H1 (cell line): ENCODE measurements around the gene ZNF154. TPM values are rescaled to one million over a fixed set of nuclear protein-coding genes. Genes with fewer than 3 reads are reported as not detected.

Source experiments
- CTCF ChIA-PET: fragments of 300-600 bp; sonication (Branson Sonifier 250); formaldehyde crosslinking; loops from one replicate; lab custom pipeline; 2021; ENCODE audit not compliant: partially characterized antibody; lab: Charles Lee
- POLR2A ChIA-PET: fragments of 300-600 bp; sonication (Branson Sonifier 250); formaldehyde crosslinking; loops from one replicate; lab custom pipeline; 2021; ENCODE audit warnings: inconsistent platforms; ENCODE audit not compliant: partially characterized antibody; lab: Charles Lee
- DNase-seq, 2 experiments: peaks; one replicate each; pipeline versions ENCODE4 v3.0.0 to v3.0.0-alpha.2; 2010 to 2022; ENCODE audit warnings: low spot score in 2 of 2, low read depth in 1 of 2, mixed read lengths in 1 of 2
- FAIRE-seq: peaks from 2 replicates; lab custom pipeline; 2011; peaks lifted over from hg19 to GRCh38; lab: Jason Lieb, UNC
- H2AFZ ChIP-seq: 2 replicates; pipeline ENCODE4 v1.8.1; 2012; ENCODE audit warnings: low read length, inconsistent platforms
- H2AK5ac ChIP-seq: 2 replicates; pipeline ENCODE4 v1.6.1; 2013; ENCODE audit warnings: low read depth, low read length
- H2BK120ac ChIP-seq: replicated peaks from 2 replicates; pipeline ENCODE3; 2013; ENCODE audit warnings: low read depth, low read length, inconsistent platforms
- H2BK12ac ChIP-seq: 2 replicates; pipeline ENCODE4 v1.6.1; 2013; ENCODE audit warnings: low read depth, low read length
- H2BK15ac ChIP-seq: 2 replicates; pipeline ENCODE4 v1.6.1; 2013; ENCODE audit warnings: low read length
- H2BK20ac ChIP-seq: 2 replicates; pipeline ENCODE4 v1.6.1; 2013; ENCODE audit warnings: low read length
- H2BK5ac ChIP-seq: 2 replicates; pipeline ENCODE4 v1.6.1; 2013; ENCODE audit warnings: low read depth, low read length
- H3K14ac ChIP-seq: 2 replicates; pipeline ENCODE4 v1.6.1; 2013; ENCODE audit warnings: inconsistent platforms; ENCODE audit not compliant: insufficient read length
- H3K18ac ChIP-seq: 2 replicates; pipeline ENCODE4 v1.6.1; 2013; ENCODE audit warnings: low read length; ENCODE audit errors: extremely low read depth
- H3K23ac ChIP-seq: 2 replicates; pipeline ENCODE4 v1.6.1; 2013; ENCODE audit warnings: inconsistent platforms; ENCODE audit not compliant: insufficient read length
- H3K23me2 ChIP-seq: 2 replicates; pipeline ENCODE4 v1.6.1; 2013; ENCODE audit warnings: low read depth, low read length
- H3K27ac ChIP-seq: 2 replicates; pipeline ENCODE4 v1.6.1; 2011; ENCODE audit warnings: low read depth, low read length, inconsistent platforms
- H3K27me3 ChIP-seq, 4 experiments: replicated peaks in 1 of 4; 1 replicate in 1 of 4; 2 replicates in 3 of 4; pipeline versions ENCODE4 v1.6.1 to v1.8.1; 2011 to 2013; ENCODE audit warnings: low read length in 3 of 4, mild to moderate bottlenecking in 3 of 4, inconsistent platforms in 2 of 4, mixed read lengths in 2 of 4, moderate library complexity in 1 of 4; ENCODE audit not compliant: control insufficient read depth in 3 of 4, insufficient read depth in 3 of 4; ENCODE audit errors: extremely low read depth in 1 of 4
- H3K36me3 ChIP-seq, 4 experiments: 2 replicates each; pipeline versions ENCODE4 v1.6.1 to v1.8.1; 2011 to 2013; ENCODE audit warnings: mild to moderate bottlenecking in 4 of 4, low read length in 3 of 4, moderate library complexity in 2 of 4, control low read depth in 1 of 4, inconsistent platforms in 1 of 4; ENCODE audit not compliant: insufficient read depth in 4 of 4, control insufficient read depth in 2 of 4
- H3K4ac ChIP-seq: replicated peaks from 2 replicates; pipeline ENCODE3; 2013; ENCODE audit warnings: low read length, low read depth, mixed read lengths, inconsistent platforms; ENCODE audit not compliant: insufficient read length
- H3K4me1 ChIP-seq, 4 experiments: replicated peaks in 1 of 4; 1 replicate in 1 of 4; 2 replicates in 3 of 4; pipeline versions ENCODE4 v1.6.1 to v1.8.1; 2011 to 2013; ENCODE audit warnings: low read length in 3 of 4, inconsistent platforms in 2 of 4, mixed read lengths in 1 of 4; ENCODE audit not compliant: insufficient read depth in 4 of 4, control insufficient read depth in 3 of 4
- H3K4me2 ChIP-seq, 2 experiments: 2 replicates each; pipeline versions ENCODE4 v1.6.1 to v1.8.1; 2011 to 2013; ENCODE audit warnings: low read depth in 2 of 2, low read length in 2 of 2, control low read depth in 1 of 2, inconsistent platforms in 1 of 2, mild to moderate bottlenecking in 1 of 2; ENCODE audit not compliant: insufficient read depth in 1 of 2
- H3K4me3 ChIP-seq, 4 experiments: fragments of 200-600, 300-600 bp in 1 of 4; sonication (generic), shearing (Covaris generic), sonication (Bioruptor Twin) in 1 of 4; 2 replicates each; pipeline versions ENCODE4 v1.5.1 to v1.8.1; 2011 to 2016; ENCODE audit warnings: low read length in 4 of 4, low read depth in 3 of 4, control low read depth in 2 of 4, inconsistent platforms in 2 of 4, mild to moderate bottlenecking in 2 of 4, mixed read lengths in 1 of 4, moderate library complexity in 1 of 4; ENCODE audit not compliant: insufficient read depth in 2 of 4; ENCODE audit errors: extremely low read depth in 1 of 4
- H3K56ac ChIP-seq: replicated peaks from 2 replicates; pipeline ENCODE3; 2013; ENCODE audit warnings: low read depth, mild to moderate bottlenecking, mixed read lengths, low read length, inconsistent platforms; ENCODE audit not compliant: insufficient read length
- H3K79me1 ChIP-seq: 2 replicates; pipeline ENCODE4 v1.6.1; 2013; ENCODE audit warnings: low read depth, low read length, control low read depth
- H3K79me2 ChIP-seq, 2 experiments: 2 replicates each; pipeline versions ENCODE4 v1.6.1 to v1.8.1; 2012 to 2013; ENCODE audit warnings: low read length in 2 of 2, mild to moderate bottlenecking in 2 of 2, inconsistent platforms in 1 of 2; ENCODE audit not compliant: insufficient read depth in 2 of 2, control insufficient read depth in 1 of 2
- H3K9ac ChIP-seq, 4 experiments: replicated peaks in 1 of 4; 1 replicate in 1 of 4; 2 replicates in 3 of 4; pipeline versions ENCODE4 v1.6.1 to v1.8.1; 2011 to 2013; ENCODE audit warnings: low read depth in 3 of 4, low read length in 3 of 4, control low read depth in 2 of 4, mild to moderate bottlenecking in 2 of 4, moderate library complexity in 2 of 4, inconsistent platforms in 1 of 4; ENCODE audit errors: extremely low read depth in 1 of 4
- H3K9me3 ChIP-seq, 2 experiments: 2 replicates each; pipeline versions ENCODE4 v1.6.1 to v1.8.1; 2012 to 2013; ENCODE audit warnings: mild to moderate bottlenecking in 2 of 2, moderate library complexity in 2 of 2, control low read depth in 1 of 2, inconsistent platforms in 1 of 2, low read depth in 1 of 2, low read length in 1 of 2, mixed read lengths in 1 of 2; ENCODE audit not compliant: insufficient read depth in 2 of 2
- H4K20me1 ChIP-seq, 2 experiments: replicated peaks in 1 of 2; 2 replicates each; pipeline versions ENCODE3 to v1.8.1; 2011 to 2013; ENCODE audit warnings: inconsistent platforms in 2 of 2, low read length in 2 of 2, mild to moderate bottlenecking in 1 of 2; ENCODE audit not compliant: insufficient read depth in 2 of 2, control insufficient read depth in 1 of 2
- H4K5ac ChIP-seq: 2 replicates; pipeline ENCODE4 v1.6.1; 2013; ENCODE audit warnings: low read length, low read depth, mixed read lengths, inconsistent platforms; ENCODE audit not compliant: insufficient read length
- H4K8ac ChIP-seq: 2 replicates; pipeline ENCODE4 v1.8.0; 2013; ENCODE audit warnings: mild to moderate bottlenecking, moderate library complexity, low read length, inconsistent platforms; ENCODE audit not compliant: insufficient read depth; ENCODE audit errors: extremely low read depth
- H4K91ac ChIP-seq: replicated peaks from 2 replicates; pipeline ENCODE3; 2013; ENCODE audit warnings: low read length, mixed read lengths, inconsistent platforms; ENCODE audit not compliant: insufficient read length
- RAD21 ChIP-seq, 2 experiments: IDR thresholded peaks in 1 of 2; conservative IDR thresholded peaks in 1 of 2; 2 replicates each; pipeline ENCODE4 v1.6.1; 2011; ENCODE audit warnings: low read depth in 2 of 2, low read length in 2 of 2, improper control_type of control experiment in 1 of 2, inconsistent platforms in 1 of 2, mild to moderate bottlenecking in 1 of 2, moderate library complexity in 1 of 2
- SP1 ChIP-seq: IDR thresholded peaks from 2 replicates; pipeline ENCODE4 v1.6.1; 2011; ENCODE audit warnings: low read depth, low read length
- WGBS, 2 experiments: shearing (Covaris generic) in 1 of 2; methylation state at CpG; one replicate each; pipeline versions ENCODE4 v1.1.6 to v1.1.7; 2013 to 2015; ENCODE audit warnings: low lambda C conversion rate in 2 of 2, mixed read lengths in 2 of 2, inconsistent platforms in 1 of 2, low coverage in 1 of 2, missing lambda C conversion rate in 1 of 2; ENCODE audit not compliant: insufficient replicate concordance in 2 of 2, insufficient coverage in 1 of 2, insufficient read length in 1 of 2; ENCODE audit errors: extremely low coverage in 1 of 2, missing lambda C conversion rate in 1 of 2; 5-methylcytosine and 5-hydroxymethylcytosine counted together
- polyA plus RNA-seq, 7 experiments: library from polyadenylated mRNA; depleted of rRNA in 3 of 7; stranded (reverse) in 5 of 7; unstranded in 2 of 7; fragments of >200 nt in 5 of 7; fragments of 200-250 nt in 2 of 7; gene quantifications; 1 replicate in 5 of 7; 2 replicates in 1 of 7; 4 replicates in 1 of 7; pipeline versions ENCODE4 v1.2.1 to v1.2.3, GENCODE V29; 2011 to 2013; ENCODE audit warnings: missing spikeins in 2 of 7, mixed read lengths in 2 of 7
- total RNA-seq: library from RNA; stranded (reverse); fragmentation: NEBNext Ultra II Directional; extraction: Animal tissue kit (Norgen Biotek cat#: 25700); gene quantifications from 2 replicates; pipeline ENCODE4 v1.2.1, GENCODE V29; 2021

Gene ZNF154
- total and polyA plus RNA-seq, 2 of the 8 experiments (the other 6 are each of a cell fraction or from before 2014, with no cell fraction given) = 5.3 to 11.6 TPM

- H3K27me3 ChIP-seq = peaks cover 0 to 2% (median 0%) of the 10 kb centered on the region in 4 experiments; a peak in 1 of 7 replicates
- H3K23ac ChIP-seq = no peak overlapping the region
- H2AFZ ChIP-seq = no peak overlapping the region
- H4K91ac ChIP-seq = no peak overlapping the region
- H4K20me1 ChIP-seq = no peaks in the 10 kb centered on the region
- H3K18ac ChIP-seq = no peak overlapping the region
- no peaks in the 10 kb centered on the region for H3K79me2 ChIP-seq
- no peaks in the 10 kb centered on the region; the same call in 1 of the 2 replicates for H3K23me2 ChIP-seq
- H3K27ac ChIP-seq = no peak overlapping the region
- H2AK5ac ChIP-seq = no peak overlapping the region
- H3K56ac ChIP-seq = no peak overlapping the region
- no peak overlapping the region for H4K8ac ChIP-seq
- FAIRE-seq (no peak), DNase-seq (peak in 1 of 2 experiments; percentile 3)
- H3K14ac ChIP-seq = no peak overlapping the region
- no peak overlapping the region for H3K4me3 ChIP-seq
- H3K4me2 ChIP-seq = no peak overlapping the region
- H3K36me3 ChIP-seq = no peaks in the 10 kb centered on the region
- no peak overlapping the region for H2BK12ac ChIP-seq
- H3K9ac ChIP-seq = no peak overlapping the region
- no peaks in the 10 kb centered on the region for H3K79me1 ChIP-seq
- H3K4me1 ChIP-seq = peaks cover 0 to 2% (median 0%) of the 10 kb centered on the region in 4 experiments; a peak in 1 of 7 replicates
- H3K9me3 ChIP-seq = no peaks in the 10 kb centered on the region
- no peak overlapping the region for H2BK5ac ChIP-seq
- H4K5ac ChIP-seq = no peak overlapping the region
- CTCF ChIA-PET = no interaction called here
- H2BK20ac ChIP-seq = no peak overlapping the region
- no peak overlapping the region for H2BK120ac ChIP-seq
- TF ChIP-seq SP1 (no peak), RAD21 (IDR thresholded peaks at IDR 0.05 in 1 of 2, conservative IDR thresholded peaks at IDR 0.05 in 1 of 2; ENCODE audit: low read depth in 2 of 2, low read length in 2 of 2) (no peak)
- no peak overlapping the region for H2BK15ac ChIP-seq
- no peak overlapping the region for H3K4ac ChIP-seq
- POLR2A ChIA-PET = interaction anchor here (1.4 kb wide), 1 partner anchor 17 kb away, joined by 5 read pairs; no protein-coding TSS in a partner anchor
- WGBS, 2 experiments = 74% methylated on average over 2 of the region's 2 CpGs; no CpG with 5 or more reads in 1 of the 2 experiments
These were observed 55.3 kb downstream of the ZNF154 start for GRCh38 chr19:57653689-57654088.
